ENCODE results near the gene PHKB.

PHKB gene

GRCh38 chr16:47599512-47599911 is 138.4 kb downstream of the PHKB start:
- TF ChIP-seq CTCF (IDR thresholded peaks at IDR 0.05; ENCODE audit: borderline replicate concordance, control extremely low read depth, extremely low read depth, insufficient read depth, missing control alignments): no peak
- peak; percentile 27 for DNase-seq (ENCODE audit: low spot score)
- in situ Hi-C loops (cut with MboI; ENCODE audit: low sequenced_read_pairs, unreplicated experiment): no loop called here

GRCh38 chr16:47600376-47600775 is 139.2 kb downstream of the PHKB start:
- in situ Hi-C loops (cut with MboI; ENCODE audit: low sequenced_read_pairs, unreplicated experiment): no loop called here
- no peak for TF ChIP-seq CTCF (IDR thresholded peaks at IDR 0.05; ENCODE audit: borderline replicate concordance, control extremely low read depth, extremely low read depth, insufficient read depth, missing control alignments)
- no peak for DNase-seq (ENCODE audit: low spot score)

GRCh38 chr16:47604306-47604705 is 143.2 kb downstream of the PHKB start:
- in situ Hi-C loops (cut with MboI; ENCODE audit: low sequenced_read_pairs, unreplicated experiment): no loop called here
- no peak for TF ChIP-seq CTCF (IDR thresholded peaks at IDR 0.05; ENCODE audit: borderline replicate concordance, control extremely low read depth, extremely low read depth, insufficient read depth, missing control alignments)
- no peak for DNase-seq (ENCODE audit: low spot score)

GRCh38 chr16:47611042-47611441 is 149.9 kb downstream of the PHKB start:
- TF ChIP-seq CTCF (IDR thresholded peaks at IDR 0.05; ENCODE audit: borderline replicate concordance, control extremely low read depth, extremely low read depth, insufficient read depth, missing control alignments): no peak
- in situ Hi-C loops (cut with MboI; ENCODE audit: low sequenced_read_pairs, unreplicated experiment): no loop called here
- no peak for DNase-seq (ENCODE audit: low spot score)

GRCh38 chr16:47611848-47612493 is 150.8 kb downstream of the PHKB start:
- no peak for DNase-seq (ENCODE audit: low spot score)
- in situ Hi-C loops (cut with MboI; ENCODE audit: low sequenced_read_pairs, unreplicated experiment): no loop called here
- TF ChIP-seq CTCF (IDR thresholded peaks at IDR 0.05; ENCODE audit: borderline replicate concordance, control extremely low read depth, extremely low read depth, insufficient read depth, missing control alignments): no peak

GRCh38 chr16:47612711-47613110 is 151.6 kb downstream of the PHKB start:
- TF ChIP-seq CTCF (IDR thresholded peaks at IDR 0.05; ENCODE audit: borderline replicate concordance, control extremely low read depth, extremely low read depth, insufficient read depth, missing control alignments): no peak
- in situ Hi-C loops (cut with MboI; ENCODE audit: low sequenced_read_pairs, unreplicated experiment): no loop called here
- DNase-seq (ENCODE audit: low spot score): no peak
